HT1080 (cell line): ENCODE results near the gene DHRS7B. TPM values are rescaled to one million over a fixed set of nuclear protein-coding genes. Genes with fewer than 3 reads are reported as not detected.
"Not testable (repeated sequence)": the region's sequence is repeated elsewhere in the genome, so short reads cannot be mapped to it uniquely, and the experiment has no call there.

Source experiments
- DNase-seq: peaks from one replicate; pipeline ENCODE4 v3.0.0-alpha.2; 2015; ENCODE audit warnings: low read depth
- total RNA-seq: library from RNA; depleted of rRNA; stranded (reverse); fragments of >200 nt; shearing (Covaris generic); gene quantifications from 2 replicates; pipeline ENCODE4 v1.2.3, GENCODE V29; 2014

DHRS7B gene
- total RNA-seq, 1 experiment from 2014 or later = 11.2 TPM

DNA sequence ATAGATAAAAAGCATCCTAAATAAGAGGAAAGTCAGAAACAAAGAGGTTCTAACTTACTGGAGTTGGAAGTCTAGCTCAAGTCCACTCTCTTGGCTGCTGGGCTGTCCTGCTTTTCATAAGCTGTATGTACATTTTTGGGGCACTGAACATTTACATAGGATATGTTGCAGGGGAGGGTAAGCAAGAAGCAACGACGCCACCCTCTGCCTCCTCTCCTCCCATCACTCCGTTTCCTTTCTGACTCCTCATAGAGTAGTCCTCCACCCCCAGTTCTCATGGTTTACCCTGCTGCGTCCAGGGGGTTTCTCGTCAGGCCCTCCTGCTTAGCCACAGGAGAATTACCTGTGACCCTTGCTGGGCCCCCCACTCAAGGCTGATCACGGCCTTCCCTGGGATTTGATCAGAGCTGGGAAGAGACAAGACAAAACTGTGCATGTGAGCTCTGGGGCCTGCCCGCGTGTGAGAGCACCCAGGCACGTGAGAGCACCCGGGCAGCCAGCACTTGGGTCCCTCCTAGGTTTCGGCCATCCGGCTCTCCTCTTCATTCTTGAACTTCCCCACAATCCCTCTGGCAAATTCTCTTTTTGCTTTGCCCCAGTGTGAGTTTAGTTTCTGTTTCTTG, 50.1 kb downstream of the DHRS7B start:
- no peak for DNase-seq

DNA sequence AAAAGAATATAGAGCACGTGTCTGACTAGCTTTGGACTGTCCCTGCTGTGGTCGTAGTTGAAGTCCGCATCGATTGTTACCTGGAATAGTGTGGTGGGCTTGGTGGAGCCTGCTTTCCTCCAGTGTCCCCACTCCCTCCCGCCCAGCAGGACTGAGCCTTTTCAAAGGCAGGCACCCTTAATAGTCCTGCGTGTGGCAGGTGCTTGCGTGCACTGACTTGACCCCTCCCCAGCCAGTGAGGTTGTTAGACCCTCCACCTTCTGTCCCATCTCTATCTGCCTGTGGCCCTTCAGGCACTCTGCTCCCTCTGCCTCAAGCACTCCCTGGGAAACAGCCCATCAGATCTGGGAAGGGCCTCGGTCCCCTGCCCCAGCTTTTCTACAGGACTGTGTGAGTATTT, 50.6 kb downstream of the DHRS7B start:
- DNase-seq = no peak

DNA sequence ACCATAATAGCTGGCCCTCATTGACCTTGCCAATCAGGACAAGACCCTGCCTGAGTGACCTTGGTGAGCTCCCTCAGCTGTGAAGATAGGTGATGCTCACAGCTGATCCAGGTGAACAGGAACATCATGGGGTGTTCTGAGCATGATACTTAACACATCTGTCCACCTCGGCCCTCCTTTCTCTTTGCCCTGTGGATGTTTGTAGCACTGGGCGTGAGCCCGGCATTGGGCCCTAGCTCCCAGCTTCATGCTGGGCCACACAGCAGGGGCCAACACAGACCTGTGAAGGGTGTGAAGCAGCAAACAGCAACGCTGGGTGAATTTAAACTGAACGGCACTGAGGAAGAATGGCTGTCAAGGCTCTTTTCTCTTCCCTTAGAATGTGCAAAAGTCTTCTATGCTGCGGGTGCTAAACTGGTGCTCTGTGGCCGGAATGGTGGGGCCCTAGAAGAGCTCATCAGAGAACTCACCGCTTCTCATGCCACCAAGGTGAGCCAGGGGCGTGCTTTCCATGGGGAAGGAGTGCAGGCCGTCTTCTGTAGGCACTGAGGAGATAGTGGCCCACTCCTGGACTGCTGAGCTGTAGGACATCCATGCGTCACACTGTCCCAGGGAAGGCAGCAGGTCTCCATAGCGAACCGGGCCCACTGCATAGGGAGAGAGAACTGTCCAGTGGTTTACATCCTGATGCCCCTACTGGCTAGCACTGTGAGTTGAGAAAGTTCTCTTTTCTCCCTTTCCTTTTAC, 51.3 kb downstream of the DHRS7B start:
- no peak for DNase-seq

DNA sequence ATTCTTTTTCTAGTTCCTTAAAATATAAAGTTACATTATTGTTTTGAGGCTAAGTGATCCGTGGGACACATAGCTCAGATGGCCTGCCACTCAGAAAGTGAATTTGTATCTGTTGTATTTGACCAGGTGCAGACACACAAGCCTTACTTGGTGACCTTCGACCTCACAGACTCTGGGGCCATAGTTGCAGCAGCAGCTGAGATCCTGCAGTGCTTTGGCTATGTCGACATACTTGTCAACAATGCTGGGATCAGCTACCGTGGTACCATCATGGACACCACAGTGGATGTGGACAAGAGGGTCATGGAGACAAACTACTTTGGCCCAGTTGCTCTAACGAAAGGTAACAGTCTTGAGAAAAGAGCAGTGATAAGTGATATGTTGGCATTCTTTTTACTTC, 56.7 kb downstream of the DHRS7B start:
- DNase-seq = no peak

DNA sequence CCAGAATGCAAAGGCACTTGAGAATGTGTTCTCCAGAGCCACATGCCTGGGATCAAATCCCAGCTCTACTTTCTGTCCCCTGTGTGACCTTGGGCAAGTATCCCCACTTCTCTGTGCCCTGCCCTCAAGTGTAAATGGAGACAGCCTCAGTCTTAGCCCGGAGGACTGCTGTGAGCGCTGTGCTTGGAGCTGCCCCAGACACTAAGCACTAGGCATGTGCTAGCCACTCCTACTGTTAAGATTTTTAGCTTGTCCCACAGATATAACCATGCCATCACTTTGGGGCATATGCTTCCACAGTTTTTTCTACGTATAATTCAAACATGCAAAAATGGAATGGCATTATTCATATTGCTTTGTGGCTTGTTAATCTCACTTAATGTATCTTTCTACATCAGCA, 57.8 kb downstream of the DHRS7B start:
- no peak for DNase-seq

DNA sequence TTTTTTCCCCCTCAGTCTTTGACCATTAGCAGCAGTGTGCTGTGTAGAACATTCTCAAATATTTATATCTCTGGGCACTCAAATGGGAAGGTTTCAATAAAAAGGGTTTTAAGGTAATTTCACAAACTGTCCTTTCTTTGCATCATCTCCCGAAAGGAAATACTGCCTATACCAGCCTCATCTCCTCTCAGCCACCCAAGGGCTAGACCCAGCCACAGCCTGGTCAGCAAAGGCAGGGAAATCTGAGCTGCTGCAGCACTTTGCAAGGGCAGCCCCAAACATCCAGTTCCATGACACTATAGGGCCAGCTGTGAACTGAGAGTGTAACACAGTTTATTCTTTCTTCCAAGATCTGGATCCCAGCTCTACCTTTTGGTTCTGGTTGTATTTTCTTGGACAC, 58.3 kb downstream of the DHRS7B start:
- no peak for DNase-seq

DNA sequence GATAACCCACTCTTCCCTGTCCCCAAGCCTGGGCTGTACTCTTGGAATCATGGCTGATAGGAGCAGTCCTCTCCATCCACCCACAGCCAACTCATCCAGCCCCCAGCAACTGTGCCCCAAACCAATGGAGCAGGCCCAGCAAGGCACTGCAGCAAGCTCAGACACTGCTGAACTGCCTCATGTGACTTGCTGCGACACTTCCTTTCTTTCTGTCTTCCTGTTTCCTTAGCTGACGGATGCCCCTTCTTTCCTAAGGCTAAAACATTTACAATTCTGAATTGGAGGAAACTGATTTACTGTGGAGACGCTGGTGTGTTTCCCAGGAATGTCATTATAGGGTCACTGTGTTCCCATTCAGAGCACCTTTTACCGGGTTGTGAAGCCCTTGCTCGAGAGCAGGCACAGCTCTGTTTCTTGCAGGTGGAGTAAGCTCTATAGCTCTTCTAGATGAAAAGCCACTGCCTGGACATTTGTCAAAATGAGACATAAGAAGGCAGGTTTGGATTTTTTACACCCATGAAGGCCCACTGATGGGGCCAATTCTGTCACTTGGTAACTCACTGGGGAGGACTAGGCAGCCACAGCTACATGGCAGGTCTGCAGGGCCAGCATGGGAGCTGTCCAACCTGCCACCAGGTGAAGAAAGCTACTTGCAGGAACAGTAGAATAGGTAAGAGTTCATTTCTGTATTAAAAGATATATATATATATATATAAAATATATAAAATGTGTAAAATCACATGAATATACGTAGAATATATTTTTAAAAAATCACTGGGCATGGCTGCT, 59.8 kb downstream of the DHRS7B start:
- no peak for DNase-seq

DNA sequence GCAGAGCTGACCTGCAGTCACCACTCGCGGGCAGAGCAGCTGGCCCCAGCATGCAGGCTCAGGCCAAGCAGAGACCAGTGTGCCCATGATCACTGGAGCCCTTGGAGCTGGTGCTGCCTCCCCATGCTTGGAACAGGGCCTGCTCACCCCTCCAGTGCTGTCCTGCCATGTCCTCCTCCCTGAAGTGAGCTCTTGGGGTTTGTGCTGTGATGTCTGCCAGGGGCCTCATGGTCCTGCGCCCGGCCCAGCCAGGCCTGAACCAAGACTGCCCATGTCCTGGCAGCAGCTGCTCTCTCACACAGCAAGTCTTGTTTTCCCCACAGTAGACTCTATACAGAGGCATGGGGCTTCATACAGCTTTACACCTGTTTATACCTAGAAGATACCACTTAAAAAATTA, 62.6 kb downstream of the DHRS7B start:
- DNase-seq = no peak

DNA sequence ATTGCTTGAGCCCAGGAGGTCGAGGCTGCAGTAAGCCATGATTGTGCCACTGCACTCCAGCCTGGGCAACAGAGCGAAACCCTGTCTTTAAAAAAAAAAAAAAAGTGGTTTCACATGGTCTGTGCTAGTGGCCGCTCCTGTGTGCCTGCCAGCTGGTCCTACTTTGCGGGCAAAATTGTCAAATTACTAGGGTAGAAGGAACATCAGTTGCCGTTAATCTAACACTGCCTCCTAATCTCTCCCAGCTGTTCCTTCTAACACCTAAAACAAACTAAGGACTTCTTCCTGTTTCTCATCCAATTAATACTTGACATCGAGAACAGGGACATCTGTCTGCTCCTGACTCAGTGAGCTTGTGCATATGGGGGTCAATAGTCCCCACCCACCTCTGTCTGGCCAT, 63.3 kb downstream of the DHRS7B start:
- no peak for DNase-seq

DNA sequence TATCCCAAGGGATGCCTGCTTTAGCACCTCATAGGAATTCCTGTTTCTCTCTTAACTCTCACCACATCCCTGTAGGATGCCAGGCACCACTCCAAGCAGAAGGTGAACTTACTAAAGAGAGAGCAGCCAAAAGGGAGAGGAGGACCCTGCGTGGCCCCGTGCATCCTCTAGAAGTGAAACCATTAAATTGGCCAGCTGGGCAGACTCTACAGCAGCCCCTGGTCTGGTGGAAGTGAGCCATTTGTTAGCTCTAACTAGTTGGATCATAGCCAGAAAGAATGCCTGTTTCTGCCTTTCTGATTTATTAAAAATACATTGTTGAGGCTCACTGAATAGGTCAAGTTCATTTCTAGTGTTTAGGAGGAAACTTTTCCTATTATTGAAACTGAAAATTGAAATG, 64.9 kb downstream of the DHRS7B start:
- no peak for DNase-seq

DNA sequence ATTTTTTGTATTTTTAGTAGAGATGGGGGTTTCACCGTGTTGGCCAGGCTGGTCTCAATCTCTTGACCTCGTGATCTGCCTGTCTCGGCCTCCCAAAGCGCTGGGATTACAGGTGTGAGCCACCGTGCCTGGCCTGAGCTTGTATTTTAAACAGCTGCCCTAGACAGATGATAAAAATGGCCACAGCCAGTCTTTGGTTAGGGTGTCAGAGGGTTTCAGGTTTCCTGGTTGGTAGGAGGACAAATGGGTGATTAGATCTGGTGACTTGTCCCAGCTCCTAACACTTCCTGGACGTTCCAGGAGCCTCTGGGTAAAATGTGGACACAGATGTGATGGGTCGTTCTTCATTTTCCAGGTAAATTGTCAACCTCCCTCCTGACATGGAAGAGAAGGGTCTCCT, 65.7 kb downstream of the DHRS7B start:
- not testable (repeated sequence) for DNase-seq

DNA sequence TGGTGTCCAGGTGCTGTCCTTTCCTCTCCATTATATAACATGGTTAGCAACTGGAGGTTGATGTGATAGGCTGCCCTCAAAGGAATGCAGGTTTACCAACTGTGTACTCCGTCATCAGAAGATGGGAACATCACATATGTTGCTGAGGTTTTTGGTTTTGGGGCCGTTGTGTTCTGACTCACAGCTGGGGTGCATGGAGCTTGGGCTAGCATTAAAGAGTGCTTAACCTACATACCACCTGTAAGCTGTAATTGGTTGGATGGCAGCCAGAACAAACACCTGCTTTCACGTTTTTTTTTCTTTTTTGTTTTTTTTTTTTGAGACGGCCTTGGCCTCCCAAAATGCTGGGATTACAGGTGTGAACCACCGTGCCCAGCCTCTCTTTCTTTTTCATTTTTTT, 66.3 kb downstream of the DHRS7B start:
- DNase-seq = no peak

DNA sequence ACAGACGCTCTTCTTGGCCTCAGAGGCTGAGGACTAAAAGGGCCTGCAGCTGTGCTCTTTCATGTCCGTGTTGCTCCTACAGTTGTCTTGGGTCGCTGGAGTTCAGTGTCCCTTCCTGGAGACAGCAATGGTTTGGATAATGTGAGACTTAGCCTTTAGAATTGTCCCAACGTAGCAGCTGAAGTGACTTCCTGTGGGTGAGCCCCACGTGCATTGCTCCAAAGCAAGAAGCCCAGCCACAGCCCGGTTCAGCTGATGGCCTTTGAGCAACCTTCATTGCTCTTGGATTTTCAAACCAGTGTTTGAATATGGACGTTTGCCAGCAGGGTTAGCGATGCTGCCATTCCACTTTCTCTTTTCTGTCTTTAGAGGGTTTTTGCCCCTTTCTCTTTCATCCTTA, 67.5 kb downstream of the DHRS7B start:
- DNase-seq = no peak

DNA sequence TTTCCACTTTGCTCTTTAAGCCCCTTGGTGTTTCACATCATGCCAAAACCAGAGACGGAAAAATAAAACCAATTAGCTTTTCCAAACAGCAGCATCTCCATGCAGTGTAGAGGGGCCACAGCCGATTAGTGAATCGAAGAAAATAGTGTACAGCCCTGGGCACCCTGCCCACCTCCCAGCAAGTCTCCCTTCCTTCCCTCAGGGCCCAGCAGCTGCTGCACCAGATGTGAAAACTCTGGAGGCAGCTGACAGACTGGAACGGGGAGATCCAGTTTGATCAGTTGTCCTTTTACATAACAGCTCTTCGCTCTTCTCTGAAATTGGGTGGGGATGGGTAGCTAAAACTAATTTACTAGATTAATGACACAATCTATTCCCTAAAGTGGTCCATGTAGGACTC, 67.9 kb downstream of the DHRS7B start:
- no peak for DNase-seq

DNA sequence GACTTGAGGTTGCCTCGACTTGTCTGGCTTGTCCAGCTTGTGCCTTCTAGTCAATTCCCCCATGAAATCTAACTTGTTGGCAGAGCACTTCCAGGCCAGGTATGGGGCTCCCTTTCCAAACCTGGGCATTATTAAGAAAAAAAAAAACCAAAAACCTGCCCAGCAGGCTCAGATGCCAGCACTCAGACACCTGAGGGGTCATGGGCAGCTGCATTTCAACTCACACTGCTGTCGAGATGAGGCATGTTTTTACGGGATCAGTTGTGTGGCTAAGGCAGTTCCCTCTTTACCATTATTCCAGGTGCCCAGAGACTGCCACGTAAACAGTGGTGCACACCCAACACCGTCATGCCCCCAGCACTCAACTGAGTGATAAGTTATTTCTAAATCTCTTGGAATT, 69.4 kb downstream of the DHRS7B start:
- no peak for DNase-seq

DNA sequence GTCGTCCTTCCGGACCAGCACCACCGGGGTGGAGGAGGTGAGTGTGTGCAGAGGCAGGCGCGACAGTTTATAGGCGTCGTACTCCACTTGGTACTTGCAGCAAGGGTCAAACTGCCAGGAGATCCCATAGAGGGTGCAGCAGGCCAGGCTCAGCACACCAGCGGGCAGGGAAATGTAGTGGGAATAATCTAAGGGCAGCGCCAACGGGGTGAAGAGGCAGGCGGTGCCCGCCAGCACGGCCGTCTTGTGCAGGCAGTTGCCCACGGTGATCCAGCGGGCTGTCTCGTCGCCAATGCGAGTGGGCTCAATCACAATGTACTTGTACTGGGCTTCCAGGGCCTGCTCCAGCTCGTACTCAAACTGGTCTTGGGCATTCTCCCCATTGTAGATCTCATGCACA, 71.6 kb downstream of the DHRS7B start:
- no peak for DNase-seq

DNA sequence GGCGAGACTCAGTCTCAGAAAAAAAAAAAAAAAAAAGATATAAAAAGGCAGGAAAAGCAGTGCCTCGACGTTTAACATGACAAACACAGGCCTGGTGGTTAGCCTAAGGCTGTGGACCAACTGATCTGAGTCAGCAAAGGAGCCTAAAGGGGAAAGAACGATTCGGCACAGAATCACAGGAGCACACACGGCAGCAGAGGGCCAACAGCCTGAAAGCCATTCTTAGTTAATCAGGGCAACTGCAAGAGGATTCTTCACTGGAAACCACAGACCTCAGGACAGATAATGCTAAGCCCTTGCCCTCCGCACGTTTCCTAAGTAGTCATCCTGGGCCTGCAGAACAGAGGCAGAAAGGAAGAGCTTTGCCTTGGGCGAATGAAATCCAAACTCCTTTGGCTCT, 72.5 kb downstream of the DHRS7B start:
- no peak for DNase-seq

DNA sequence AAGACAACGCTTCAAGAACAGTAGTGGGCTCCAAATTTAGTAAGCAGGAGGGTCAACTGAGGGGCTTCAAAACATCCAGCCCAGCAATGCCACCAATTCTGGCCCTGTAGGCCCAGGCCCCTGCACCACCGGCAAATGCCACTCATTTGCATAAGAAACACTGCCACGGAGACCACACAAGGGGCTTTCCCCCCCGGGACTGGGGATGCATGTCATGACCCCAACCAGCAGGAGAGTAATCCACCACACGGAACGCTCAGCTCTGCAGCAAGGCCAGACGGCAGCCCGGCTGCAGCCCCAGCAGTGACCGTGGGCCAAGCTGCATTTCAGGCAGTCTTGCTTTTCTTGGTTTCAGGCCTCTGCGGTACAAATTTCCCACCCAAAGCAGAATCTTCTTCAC, 73.1 kb downstream of the DHRS7B start:
- no peak for DNase-seq

DNA sequence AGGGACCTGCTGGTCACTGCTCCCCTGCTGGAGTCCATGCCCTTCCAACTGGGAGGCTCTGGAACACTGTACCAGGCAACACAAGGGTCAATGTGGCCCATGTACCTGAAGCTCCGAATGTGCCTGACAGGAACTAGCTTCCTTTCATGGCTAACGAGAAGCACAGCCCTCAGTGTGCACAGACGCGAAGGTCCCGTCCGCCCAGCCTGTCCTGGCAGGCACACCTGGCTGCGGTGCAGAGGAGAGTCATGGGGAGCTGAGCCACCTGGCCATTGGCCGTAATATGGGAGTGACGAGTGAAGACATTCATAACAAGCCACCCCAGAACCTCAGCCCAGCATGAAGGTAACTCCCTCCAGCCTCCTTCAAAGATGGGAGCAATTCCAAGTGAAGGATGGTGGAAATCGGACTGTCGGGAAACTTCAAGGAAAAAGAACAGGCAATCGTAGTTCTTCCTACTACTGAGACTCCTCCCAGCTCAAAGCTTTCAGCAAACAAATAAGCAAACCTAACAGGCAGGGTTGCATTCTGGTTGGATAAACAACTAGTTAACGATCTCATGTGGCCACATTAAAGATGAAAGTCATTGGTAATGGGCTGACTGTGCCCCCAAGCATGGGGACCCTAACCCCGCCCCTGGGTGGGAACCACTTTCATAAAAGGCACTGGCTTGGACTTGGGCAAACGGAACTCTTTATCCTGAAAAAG, 74.0 kb downstream of the DHRS7B start:
- DNase-seq = no peak

DNA sequence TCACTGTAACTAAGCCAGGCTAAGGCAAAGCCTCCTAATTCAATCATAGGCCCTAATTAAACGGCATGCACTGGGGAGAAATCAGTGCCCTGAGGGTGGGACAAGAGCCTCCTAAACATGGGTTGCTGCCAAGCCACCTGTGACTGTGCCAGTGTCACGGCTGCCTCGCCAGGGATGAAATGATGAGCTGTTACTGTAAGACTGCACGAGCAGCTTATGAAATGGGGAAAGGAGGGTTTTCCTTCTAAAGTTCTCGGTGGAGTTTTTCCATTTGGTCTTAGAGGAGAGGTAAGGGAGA, 74.5 kb downstream of the DHRS7B start:
- no peak for DNase-seq

DNA sequence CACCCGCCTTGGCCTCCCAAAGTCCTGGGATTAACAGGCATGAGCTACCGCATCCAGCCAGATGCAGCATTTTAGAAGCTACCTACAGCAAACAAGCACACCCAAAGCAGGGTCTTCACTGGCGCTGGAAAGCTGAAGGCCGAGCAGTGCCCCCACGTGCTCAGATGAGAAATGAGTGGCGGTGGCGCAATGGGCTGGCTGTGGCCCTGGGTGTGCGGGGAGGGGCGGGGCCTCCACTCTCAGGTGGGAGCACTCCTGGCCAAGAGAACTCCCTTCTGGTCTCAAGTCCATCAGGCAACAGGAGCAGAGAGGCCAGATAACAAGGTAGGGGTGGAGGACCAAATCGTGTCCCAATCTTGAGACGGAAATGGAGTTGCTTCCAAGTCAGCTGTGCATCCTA, 75.1 kb downstream of the DHRS7B start:
- DNase-seq = no peak

DNA sequence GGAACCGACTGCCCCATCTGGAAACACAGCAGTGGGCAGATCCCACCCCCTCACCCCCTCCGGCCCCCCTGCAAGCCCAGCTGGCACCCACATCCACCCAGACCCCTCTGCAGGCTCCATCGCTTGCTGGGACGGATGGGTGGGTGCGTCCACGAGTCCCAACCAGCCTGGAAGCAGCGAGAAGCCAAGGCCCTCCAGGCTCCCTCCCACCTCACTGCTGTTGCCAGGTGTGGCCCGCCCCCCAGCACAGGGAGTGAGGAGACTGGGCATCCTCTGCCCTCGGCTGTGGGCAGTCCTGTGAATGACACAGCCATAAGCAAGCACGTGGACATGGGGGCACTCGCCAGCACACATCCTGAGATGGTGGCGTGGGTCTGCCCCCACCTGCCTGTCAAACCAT, 75.7 kb downstream of the DHRS7B start:
- DNase-seq = no peak
